Suppressor macrophage treated with lipopolysaccharide for 4 hours (primary cell): ENCODE measurements around the gene PARP12.

ENCODE experiments used
- DNase-seq: peaks from one replicate; pipeline ENCODE4 v3.0.0-alpha.2; 2020

The PARP12 gene

GRCh38 chr7:140033036-140033435 lies 29.7 kb downstream of the PARP12 start:
- DNase-seq: no peak

DNA sequence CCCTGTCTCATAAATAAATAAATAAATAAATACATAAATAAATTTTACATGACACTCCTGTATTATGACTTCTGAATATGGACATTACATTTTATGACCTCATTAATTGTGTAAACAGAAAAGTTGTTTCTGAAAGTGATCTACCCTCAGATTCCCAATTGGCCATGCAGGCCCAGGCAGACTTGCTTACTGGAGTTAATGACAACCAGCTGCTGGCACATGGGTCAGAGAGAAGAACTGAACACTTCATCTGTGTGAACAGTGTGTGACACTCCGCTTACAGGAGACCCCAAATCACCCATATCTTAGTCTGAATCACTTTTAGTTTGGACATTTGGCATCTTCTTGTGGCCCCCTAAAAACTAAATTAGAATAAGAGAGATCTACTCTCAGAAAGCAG lies 31.4 kb downstream of the PARP12 start:
- DNase-seq: no peak

- DNase-seq: no peak
Observed at GRCh38 chr7:140029072-140029471, 33.7 kb downstream of the PARP12 start.

DNA sequence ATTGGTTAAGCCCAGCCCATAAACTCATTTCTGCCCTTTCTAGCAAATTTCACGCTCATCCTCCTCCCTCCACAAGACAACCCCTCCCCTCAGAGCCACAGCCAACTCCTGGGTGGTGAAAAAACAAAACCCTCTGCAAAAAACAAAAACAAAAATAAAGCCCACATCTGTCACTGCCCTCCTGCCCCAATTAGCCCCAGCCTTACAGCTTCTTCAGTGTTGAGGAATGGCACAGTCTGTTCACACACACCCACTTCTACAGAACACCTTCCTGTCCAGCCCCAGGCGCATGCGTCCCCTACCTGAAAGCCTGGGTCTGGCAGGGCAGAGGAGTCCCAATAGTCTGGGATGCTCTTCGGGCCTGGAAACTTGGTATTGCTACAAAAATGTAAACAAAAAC lies 34.4 kb downstream of the PARP12 start:
- no peak for DNase-seq

- DNase-seq: no peak
Observed at GRCh38 chr7:140027858-140028257, 34.9 kb downstream of the PARP12 start.

- DNase-seq: no peak
Observed at GRCh38 chr7:140026935-140027334, 35.8 kb downstream of the PARP12 start.

DNA sequence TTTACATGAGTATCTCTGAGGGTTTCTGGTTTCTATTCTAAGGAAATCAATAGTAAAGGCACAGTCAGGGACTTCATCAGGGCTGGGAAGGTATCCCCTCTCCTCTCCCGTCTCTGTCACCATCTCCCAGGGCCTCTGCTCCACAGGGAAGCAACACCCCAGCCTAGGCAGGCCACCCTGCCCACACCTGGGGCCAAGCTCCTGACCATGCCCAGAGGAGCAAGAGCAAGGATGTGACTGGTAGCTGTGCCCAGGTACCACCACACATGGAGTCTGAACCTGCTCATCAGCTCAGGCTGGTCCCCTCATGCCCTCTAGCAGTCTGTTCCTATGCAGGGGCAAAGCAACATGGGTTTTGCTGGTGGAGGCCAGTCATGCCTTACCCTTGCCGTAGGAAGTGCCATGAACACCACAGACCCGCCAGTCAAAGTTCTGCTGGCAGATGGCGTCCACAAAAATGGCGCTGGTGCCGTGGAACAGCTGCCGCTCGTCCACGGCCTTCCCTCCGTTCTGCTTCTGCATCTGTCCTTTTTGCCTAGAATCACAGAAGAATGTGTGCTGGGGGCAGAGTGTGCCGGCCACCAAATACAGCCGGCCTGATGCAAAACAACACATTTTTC lies 36.8 kb downstream of the PARP12 start:
- no peak for DNase-seq

DNA sequence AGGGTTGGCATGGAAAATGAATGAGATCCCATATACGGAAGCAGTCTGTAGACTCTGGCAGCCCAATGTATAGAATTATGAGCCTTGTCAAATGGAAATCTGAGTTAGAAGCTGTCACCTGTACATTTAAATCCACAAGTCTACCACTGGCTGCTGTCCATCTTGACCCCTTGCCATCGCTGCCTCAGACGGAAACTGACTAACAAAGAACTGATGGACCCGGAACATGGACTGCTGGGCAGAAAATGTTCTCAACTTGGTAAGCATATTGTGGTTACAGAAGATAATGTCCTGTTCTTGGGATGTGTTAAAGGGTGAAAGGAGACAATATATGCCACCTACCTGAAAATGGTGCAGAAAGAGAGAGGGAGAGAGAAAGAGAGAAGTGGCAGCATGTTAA lies 37.5 kb downstream of the PARP12 start:
- DNase-seq: no peak

DNA sequence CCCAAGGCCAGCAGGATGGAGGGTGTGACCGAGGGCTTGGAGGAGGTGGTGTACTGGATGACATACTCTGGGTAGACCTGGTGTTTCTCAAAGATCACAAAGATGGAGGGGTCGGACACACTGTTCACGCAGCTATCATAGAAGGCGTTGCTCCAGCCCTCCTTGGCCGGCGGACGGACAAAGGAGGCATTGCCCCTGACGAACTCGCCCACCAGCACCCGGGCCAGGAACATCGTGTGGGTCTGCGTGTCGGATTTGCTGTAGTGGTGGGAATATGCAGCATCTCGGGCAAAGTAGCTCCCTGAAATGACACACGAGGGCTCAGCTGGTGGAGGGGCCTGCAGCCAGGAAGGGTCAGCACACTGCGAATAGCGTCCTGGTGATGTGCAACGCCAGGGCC lies 38.2 kb downstream of the PARP12 start:
- DNase-seq: no peak

GRCh38 chr7:140023728-140024127 lies 39.0 kb downstream of the PARP12 start:
- DNase-seq: peak; percentile 21

GRCh38 chr7:140022582-140023211 lies 40.1 kb downstream of the PARP12 start:
- no peak for DNase-seq

GRCh38 chr7:140021603-140022002 lies 41.1 kb downstream of the PARP12 start:
- DNase-seq: no peak

- no peak for DNase-seq
Observed at GRCh38 chr7:140019606-140020005, 43.1 kb downstream of the PARP12 start.

GRCh38 chr7:140019172-140019571 lies 43.6 kb downstream of the PARP12 start:
- DNase-seq: no peak

GRCh38 chr7:140018125-140019043 lies 44.4 kb downstream of the PARP12 start:
- no peak for DNase-seq

- DNase-seq: no peak
Observed at GRCh38 chr7:140017543-140017942, 45.2 kb downstream of the PARP12 start.

DNA sequence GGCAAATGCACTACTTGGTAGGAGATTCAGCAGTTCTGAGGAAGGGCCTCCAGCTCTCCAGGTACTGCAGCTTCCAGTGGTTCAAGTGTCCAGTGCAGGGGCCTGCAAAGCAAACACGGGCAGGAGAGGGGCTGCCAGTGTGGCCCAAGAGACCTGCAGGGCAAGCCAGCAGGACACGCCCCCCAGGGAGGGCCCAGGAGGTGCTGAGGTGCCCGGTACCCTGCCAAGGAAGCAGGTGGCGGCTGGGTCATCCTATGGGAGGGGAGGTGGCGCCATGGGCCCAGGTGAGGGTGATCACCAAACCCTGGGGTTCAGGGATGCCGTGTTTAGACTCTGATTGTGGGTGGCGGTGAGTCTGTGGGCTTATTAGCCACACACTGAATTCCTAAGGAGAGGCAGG lies 45.7 kb downstream of the PARP12 start:
- DNase-seq: no peak

DNA sequence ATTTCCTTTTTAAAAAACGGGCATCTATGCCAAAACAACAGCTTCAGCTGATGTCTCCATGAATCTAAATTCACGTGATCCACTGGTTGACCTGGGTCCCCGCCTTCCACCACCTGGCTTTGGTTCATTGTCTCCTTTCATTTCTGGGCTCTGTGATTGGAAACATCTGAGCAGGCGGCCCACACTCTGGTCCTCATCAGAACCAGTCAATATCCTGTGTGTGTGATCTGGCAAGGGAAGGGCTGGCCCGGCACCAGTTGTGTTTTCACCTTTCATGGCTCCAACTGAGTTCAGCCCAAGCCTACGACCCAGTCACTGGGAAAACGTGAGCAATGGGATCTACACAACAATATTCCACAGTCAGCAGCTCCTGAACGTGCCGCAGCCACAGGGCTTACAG lies 46.2 kb downstream of the PARP12 start:
- no peak for DNase-seq

DNA sequence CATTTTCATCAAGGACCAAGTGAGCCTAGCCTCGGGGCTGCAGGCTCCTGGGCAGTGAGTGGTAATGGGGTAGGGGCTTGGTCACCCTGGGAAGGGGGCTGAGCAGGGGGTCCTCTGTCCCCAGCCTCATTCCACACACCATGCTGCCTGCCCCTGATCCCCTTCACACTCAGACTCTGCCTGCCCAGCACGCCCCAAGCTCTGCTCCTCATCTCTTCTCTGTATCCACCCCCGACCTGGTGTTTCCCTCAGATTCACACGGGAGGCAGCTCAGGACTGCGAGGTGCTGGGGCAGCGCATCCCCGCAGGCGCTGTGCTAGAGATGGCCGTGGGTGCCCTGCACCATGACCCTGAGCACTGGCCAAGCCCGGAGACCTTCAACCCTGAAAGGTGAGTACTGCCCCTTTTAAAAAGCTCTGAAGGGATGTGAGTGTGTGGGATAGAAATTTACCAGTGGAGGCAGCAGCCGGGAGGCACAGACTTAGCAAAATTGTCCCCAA lies 47.2 kb downstream of the PARP12 start:
- no peak for DNase-seq

GRCh38 chr7:140014123-140014522 lies 48.6 kb downstream of the PARP12 start:
- no peak for DNase-seq

- no peak for DNase-seq
Observed at GRCh38 chr7:140013676-140014075, 49.1 kb downstream of the PARP12 start.

DNA sequence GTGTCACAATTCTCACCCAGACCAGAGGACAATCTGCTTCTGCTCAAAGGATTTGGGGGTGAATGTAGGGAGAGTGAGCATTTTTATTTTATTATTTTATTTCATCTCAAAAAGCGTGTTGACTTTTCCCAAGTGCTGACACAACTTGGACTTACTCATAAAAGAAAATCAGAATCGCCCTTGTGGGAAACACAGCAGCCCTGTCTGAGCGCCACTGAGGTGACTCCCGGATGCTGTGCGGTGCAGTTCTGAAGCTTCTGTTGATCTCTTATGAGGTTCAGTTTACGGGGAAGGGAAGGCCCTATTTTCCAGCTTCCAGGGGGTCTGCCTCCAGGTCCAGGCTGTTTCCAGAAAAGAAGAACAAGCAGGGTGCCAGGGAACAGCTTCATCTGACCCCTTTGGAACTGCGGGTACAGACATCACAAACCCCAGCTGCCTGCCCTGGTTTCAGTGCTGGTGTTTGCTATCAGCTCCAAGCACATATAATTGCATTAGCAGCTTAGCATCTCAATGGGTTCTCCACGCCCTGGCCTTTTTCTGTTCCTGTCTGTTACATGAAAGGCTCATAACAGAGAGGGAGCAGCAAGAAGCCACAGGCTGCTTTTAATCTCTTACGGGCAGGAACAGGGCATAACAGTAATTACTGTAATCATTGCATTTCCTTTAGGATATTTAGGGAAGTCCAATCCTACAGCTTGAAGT lies 52.4 kb downstream of the PARP12 start:
- no peak for DNase-seq

DNA sequence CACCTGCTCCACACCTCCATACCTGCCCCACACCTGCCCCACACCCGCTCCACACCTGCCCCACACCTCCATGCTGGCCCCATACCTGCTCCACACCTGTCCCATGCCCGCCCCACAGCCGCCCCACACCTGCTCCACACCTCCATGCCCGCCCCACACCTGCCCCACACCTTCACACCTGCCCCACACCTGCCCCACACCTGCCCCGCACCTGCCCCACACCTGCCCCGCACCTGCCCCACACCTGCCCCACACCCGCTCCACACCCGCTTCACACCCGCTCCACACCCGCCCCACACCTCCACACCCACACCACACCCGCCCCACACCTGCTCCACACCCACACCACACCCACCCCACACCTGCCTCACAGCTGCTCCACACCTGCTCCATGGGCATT lies 53.0 kb downstream of the PARP12 start:
- DNase-seq: no peak
